GM12878 (cell line): ENCODE measurements around the gene ELAVL1.
"Not testable (repeated sequence)": the region's sequence is repeated elsewhere in the genome, so short reads cannot be mapped to it uniquely, and the experiment has no call there.

Source experiments
- CBX3 ChIP-seq: fragments of 200-600 bp; sonication (generic); IDR thresholded peaks from 2 replicates; pipeline ENCODE4 v1.6.1; 2016; ENCODE audit warnings: low read depth, borderline replicate concordance
- DPF2 ChIP-seq: fragments of 450-650 bp; IDR thresholded peaks from 2 replicates; pipeline ENCODE4 v1.6.1; 2017; ENCODE audit warnings: mild to moderate bottlenecking
- EP300 ChIP-seq, 2 experiments: fragments of 150-350 bp in 1 of 2; IDR thresholded peaks; 2 replicates each; pipeline ENCODE4 v1.6.1; 2011 to 2012; ENCODE audit warnings: low read depth in 2 of 2, low read length in 2 of 2, borderline replicate concordance in 1 of 2, improper control_type of control experiment in 1 of 2, inconsistent platforms in 1 of 2; ENCODE audit not compliant: control insufficient read depth in 1 of 2
- FOXM1 ChIP-seq: IDR thresholded peaks from 2 replicates; pipeline ENCODE4 v1.6.1; 2012; ENCODE audit warnings: low read depth, mild to moderate bottlenecking, inconsistent platforms, low read length, moderate library complexity
- IKZF1 ChIP-seq: fragments of 450-650 bp; conservative IDR thresholded peaks from 2 replicates; pipeline ENCODE4 v1.6.1; 2017; ENCODE audit warnings: antibody characterized with exemption, mild to moderate bottlenecking
- NFYB ChIP-seq: IDR thresholded peaks from 2 replicates; pipeline ENCODE4 v1.6.1; 2011; ENCODE audit warnings: low read depth, mild to moderate bottlenecking, low read length, improper control_type of control experiment, moderate library complexity; ENCODE audit not compliant: insufficient read depth
- POLR2A ChIP-seq: IDR thresholded peaks from 2 replicates; pipeline ENCODE4 v1.6.1; 2011; ENCODE audit warnings: low read depth, mild to moderate bottlenecking, low read length
- TF ChIP-seq, protein P1 (sequence below), 3 experiments: IDR thresholded peaks in 2 of 3; conservative IDR thresholded peaks in 1 of 3; 2 replicates each; pipeline ENCODE4 v1.5.1; 2011; ENCODE audit warnings: low read depth in 3 of 3, low read length in 3 of 3, mild to moderate bottlenecking in 3 of 3, control low read depth in 2 of 3, moderate library complexity in 2 of 3, inconsistent platforms in 1 of 3, mixed read lengths in 1 of 3; ENCODE audit not compliant: control insufficient read depth in 2 of 3, insufficient read depth in 1 of 3; ENCODE audit errors: extremely low read depth in 1 of 3
- TF ChIP-seq, protein P2 (sequence below): fragments of 450-650 bp; formaldehyde crosslinking; IDR thresholded peaks from 2 replicates; pipeline ENCODE4 v1.5.0; 2022; ENCODE audit warnings: mild to moderate bottlenecking, missing genetic modification characterization
- TF ChIP-seq, protein P3 (sequence below): IDR thresholded peaks from 2 replicates; pipeline ENCODE4 v1.6.1; 2012; ENCODE audit warnings: low read length, inconsistent platforms
- TF ChIP-seq, protein P4 (sequence below): IDR thresholded peaks from 2 replicates; pipeline ENCODE4 v1.6.1; 2011; ENCODE audit warnings: low read depth, low read length, improper control_type of control experiment, borderline replicate concordance

DNA sequence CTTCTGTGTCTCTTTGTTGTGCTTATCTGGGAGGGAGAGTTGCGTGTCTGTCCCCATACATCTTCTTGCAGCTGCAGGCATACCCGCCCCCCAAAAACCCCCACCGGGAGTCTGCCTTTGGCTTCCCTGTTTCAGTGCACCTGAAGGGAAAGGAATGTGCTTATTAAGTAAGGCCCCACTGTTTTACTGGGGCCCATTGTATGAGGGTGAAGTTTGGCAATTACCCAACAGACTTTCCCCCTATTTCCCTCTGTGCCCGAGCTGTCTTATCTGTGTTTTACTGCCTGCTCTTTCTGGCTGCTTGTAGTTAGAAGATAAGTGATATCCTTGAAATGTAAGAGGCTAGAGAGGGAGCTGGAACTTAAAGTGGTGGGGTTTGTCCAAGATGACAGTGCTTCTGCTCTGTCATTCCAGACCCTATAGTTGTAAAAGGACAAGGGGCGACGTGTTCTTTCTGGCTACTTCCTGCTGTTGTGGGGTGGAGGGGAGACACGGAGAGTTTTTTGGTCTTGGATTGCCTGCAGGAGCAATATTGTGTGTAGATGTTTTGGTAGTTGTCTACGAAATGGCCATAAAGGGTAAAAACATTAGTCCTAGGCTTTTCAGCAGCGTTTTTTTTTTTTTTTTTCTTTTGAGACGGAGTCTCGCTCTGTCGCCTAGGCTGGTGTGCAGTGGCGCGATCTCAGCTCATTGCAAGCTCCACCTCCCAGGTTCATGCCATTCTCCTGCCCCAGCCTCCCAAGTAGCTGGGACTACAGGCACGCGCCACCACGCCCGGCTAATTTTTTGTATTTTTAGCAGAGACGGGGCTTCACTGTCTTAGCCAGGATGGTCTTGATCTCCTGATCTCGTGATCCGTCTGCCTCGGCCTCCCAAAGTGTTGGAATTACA is 28.1 kb upstream of the ELAVL1 start:
- TF ChIP-seq FOXM1; POLR2A; NFYB; EP300 (IDR thresholded peaks at IDR 0.05; ENCODE audit: borderline replicate concordance in 1 of 2, control insufficient read depth in 1 of 2, low read depth in 2 of 2, low read length in 2 of 2); DPF2; IKZF1; CBX3: not testable (repeated sequence)
- TF ChIP-seq, protein P1, sequence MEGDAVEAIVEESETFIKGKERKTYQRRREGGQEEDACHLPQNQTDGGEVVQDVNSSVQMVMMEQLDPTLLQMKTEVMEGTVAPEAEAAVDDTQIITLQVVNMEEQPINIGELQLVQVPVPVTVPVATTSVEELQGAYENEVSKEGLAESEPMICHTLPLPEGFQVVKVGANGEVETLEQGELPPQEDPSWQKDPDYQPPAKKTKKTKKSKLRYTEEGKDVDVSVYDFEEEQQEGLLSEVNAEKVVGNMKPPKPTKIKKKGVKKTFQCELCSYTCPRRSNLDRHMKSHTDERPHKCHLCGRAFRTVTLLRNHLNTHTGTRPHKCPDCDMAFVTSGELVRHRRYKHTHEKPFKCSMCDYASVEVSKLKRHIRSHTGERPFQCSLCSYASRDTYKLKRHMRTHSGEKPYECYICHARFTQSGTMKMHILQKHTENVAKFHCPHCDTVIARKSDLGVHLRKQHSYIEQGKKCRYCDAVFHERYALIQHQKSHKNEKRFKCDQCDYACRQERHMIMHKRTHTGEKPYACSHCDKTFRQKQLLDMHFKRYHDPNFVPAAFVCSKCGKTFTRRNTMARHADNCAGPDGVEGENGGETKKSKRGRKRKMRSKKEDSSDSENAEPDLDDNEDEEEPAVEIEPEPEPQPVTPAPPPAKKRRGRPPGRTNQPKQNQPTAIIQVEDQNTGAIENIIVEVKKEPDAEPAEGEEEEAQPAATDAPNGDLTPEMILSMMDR (IDR thresholded peaks at IDR 0.05 in 2 of 3, conservative IDR thresholded peaks at IDR 0.05 in 1 of 3; ENCODE audit: control insufficient read depth in 2 of 3, extremely low read depth in 1 of 3, insufficient read depth in 1 of 3, low read depth in 3 of 3, low read length in 3 of 3) = not testable (repeated sequence)
- TF ChIP-seq, protein P2, sequence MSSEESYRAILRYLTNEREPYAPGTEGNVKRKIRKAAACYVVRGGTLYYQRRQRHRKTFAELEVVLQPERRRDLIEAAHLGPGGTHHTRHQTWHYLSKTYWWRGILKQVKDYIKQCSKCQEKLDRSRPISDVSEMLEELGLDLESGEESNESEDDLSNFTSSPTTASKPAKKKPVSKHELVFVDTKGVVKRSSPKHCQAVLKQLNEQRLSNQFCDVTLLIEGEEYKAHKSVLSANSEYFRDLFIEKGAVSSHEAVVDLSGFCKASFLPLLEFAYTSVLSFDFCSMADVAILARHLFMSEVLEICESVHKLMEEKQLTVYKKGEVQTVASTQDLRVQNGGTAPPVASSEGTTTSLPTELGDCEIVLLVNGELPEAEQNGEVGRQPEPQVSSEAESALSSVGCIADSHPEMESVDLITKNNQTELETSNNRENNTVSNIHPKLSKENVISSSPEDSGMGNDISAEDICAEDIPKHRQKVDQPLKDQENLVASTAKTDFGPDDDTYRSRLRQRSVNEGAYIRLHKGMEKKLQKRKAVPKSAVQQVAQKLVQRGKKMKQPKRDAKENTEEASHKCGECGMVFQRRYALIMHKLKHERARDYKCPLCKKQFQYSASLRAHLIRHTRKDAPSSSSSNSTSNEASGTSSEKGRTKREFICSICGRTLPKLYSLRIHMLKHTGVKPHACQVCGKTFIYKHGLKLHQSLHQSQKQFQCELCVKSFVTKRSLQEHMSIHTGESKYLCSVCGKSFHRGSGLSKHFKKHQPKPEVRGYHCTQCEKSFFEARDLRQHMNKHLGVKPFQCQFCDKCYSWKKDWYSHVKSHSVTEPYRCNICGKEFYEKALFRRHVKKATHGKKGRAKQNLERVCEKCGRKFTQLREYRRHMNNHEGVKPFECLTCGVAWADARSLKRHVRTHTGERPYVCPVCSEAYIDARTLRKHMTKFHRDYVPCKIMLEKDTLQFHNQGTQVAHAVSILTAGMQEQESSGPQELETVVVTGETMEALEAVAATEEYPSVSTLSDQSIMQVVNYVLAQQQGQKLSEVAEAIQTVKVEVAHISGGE (CRISPR knock-in tag) = not testable (repeated sequence)
- TF ChIP-seq, protein P3, sequence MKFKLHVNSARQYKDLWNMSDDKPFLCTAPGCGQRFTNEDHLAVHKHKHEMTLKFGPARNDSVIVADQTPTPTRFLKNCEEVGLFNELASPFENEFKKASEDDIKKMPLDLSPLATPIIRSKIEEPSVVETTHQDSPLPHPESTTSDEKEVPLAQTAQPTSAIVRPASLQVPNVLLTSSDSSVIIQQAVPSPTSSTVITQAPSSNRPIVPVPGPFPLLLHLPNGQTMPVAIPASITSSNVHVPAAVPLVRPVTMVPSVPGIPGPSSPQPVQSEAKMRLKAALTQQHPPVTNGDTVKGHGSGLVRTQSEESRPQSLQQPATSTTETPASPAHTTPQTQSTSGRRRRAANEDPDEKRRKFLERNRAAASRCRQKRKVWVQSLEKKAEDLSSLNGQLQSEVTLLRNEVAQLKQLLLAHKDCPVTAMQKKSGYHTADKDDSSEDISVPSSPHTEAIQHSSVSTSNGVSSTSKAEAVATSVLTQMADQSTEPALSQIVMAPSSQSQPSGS = not testable (repeated sequence)
- TF ChIP-seq, protein P4, sequence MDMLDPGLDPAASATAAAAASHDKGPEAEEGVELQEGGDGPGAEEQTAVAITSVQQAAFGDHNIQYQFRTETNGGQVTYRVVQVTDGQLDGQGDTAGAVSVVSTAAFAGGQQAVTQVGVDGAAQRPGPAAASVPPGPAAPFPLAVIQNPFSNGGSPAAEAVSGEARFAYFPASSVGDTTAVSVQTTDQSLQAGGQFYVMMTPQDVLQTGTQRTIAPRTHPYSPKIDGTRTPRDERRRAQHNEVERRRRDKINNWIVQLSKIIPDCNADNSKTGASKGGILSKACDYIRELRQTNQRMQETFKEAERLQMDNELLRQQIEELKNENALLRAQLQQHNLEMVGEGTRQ = not testable (repeated sequence)
